A549 treated with AZD9567 at 1 μM for 4 hours (cell line): ENCODE measurements around the gene MAGEE1. TPM values are rescaled to one million over a fixed set of nuclear protein-coding genes. Genes with fewer than 3 reads are reported as not detected.

Experiments
- total RNA-seq: library from RNA; stranded (reverse); fragments of 200-300 nt; extraction: Qiagen RNA extraction; gene quantifications from 5 replicates; pipeline ENCODE4 v1.2.3, GENCODE V29; 2022; ENCODE audit not compliant: insufficient read depth

Gene MAGEE1
- 3.3 to 5.6 TPM (median 4.7 TPM) in 5 replicates for total RNA-seq

GRCh38 chrX:76427560-76428242, at the start of gene MAGEE1:
MAGEE1 (plus strand) TSS chrX:76427710; CDS start chrX:76427931, 221 bp downstream.

